ENCODE measurements around the gene ATP11A.

Gene ATP11A

GRCh38 chr13:112912726-112913440, 223.0 kb downstream of the ATP11A start:
- DNase-seq = no peak

GRCh38 chr13:112916296-112916695, 226.5 kb downstream of the ATP11A start:
- DNase-seq = no peak

- no peak for DNase-seq
These were observed 227.3 kb downstream of the ATP11A start for GRCh38 chr13:112917056-112917664.

GRCh38 chr13:112917737-112918136, 227.9 kb downstream of the ATP11A start:
- no peak for DNase-seq

- no peak for DNase-seq
These were observed 228.4 kb downstream of the ATP11A start for GRCh38 chr13:112918266-112918665.

- no peak for DNase-seq
These were observed 228.9 kb downstream of the ATP11A start for GRCh38 chr13:112918746-112919145.

GRCh38 chr13:112923962-112924361, 234.1 kb downstream of the ATP11A start:
- DNase-seq = no peak

- DNase-seq = no peak
These were observed 234.5 kb downstream of the ATP11A start for GRCh38 chr13:112924365-112924764.

GRCh38 chr13:112926003-112926402, 236.2 kb downstream of the ATP11A start:
- no peak for DNase-seq

- DNase-seq = no peak
These were observed 237.2 kb downstream of the ATP11A start for GRCh38 chr13:112926993-112927392.

- DNase-seq = no peak
These were observed 238.5 kb downstream of the ATP11A start for GRCh38 chr13:112928020-112928971.

GRCh38 chr13:112928972-112929782, 239.3 kb downstream of the ATP11A start:
- DNase-seq = no peak

- DNase-seq = no peak
These were observed 239.9 kb downstream of the ATP11A start for GRCh38 chr13:112929783-112930055.

- no peak for DNase-seq
These were observed 240.4 kb downstream of the ATP11A start for GRCh38 chr13:112930192-112930591.

- DNase-seq = no peak
These were observed 241.4 kb downstream of the ATP11A start for GRCh38 chr13:112931028-112931934.

- DNase-seq = no peak
These were observed 243.1 kb downstream of the ATP11A start for GRCh38 chr13:112932971-112933370.

GRCh38 chr13:112933649-112934048, 243.8 kb downstream of the ATP11A start:
- no peak for DNase-seq

GRCh38 chr13:112934078-112934477, 244.2 kb downstream of the ATP11A start:
- no peak for DNase-seq

All from activated CD4-positive, alpha-beta T cell treated with anti-CD3 and anti-CD28 coated beads, Interleukin-2, amount 50 U/mL, for 4 hours (primary cell).